Cardiac fibroblast (primary cell): ENCODE results near the gene ZSCAN12.

Experiments used
- DNase-seq, 2 donors: peaks; one replicate each; pipeline versions ENCODE4 v3.0.0 to v3.0.0-alpha.2; 2010; ENCODE audit warnings: low read depth in 2 of 2
- H3K4me3 ChIP-seq, 2 donors: replicated peaks in 1 of 2; 1 replicate in 1 of 2; 2 replicates in 1 of 2; pipeline ENCODE4 v1.5.1; 2011; ENCODE audit warnings: low read depth in 2 of 2, low read length in 2 of 2, mild to moderate bottlenecking in 2 of 2, moderate library complexity in 1 of 2
- CTCF ChIP-seq: IDR thresholded peaks from one replicate; pipeline ENCODE4 v1.5.1; 2011; ENCODE audit warnings: low read depth, mild to moderate bottlenecking, low read length, inconsistent platforms

ZSCAN12 gene

GRCh38 chr6:28330041-28330440 is 69.5 kb downstream of the ZSCAN12 start:
- no peak for TF ChIP-seq CTCF
- DNase-seq: no peak

More at GRCh38 chr6:28330041-28330440, 69.5 kb downstream of the ZSCAN12 start:
- H3K4me3 ChIP-seq: no peak overlapping the region
